SW 1271 (cell line): Measurements from ENCODE around the gene PHKA2.
"Not testable (repeated sequence)": the region's sequence is repeated elsewhere in the genome, so short reads cannot be mapped to it uniquely, and the experiment has no call there.

Source experiments
- DNase-seq, 2 experiments: peaks; one replicate each; lab custom pipeline; 2025; lab: John Stamatoyannopoulos, UW

Gene PHKA2

GRCh38 chrX:18983666-18984380, at the start of gene PHKA2:
Gene PHKA2, minus strand, starts transcription at chrX:18984114. Its CDS starts 182 bp downstream, at chrX:18983932.
- DNase-seq = peak in 1 of 2 experiments; percentile 24

- DNase-seq = no peak
Observed at GRCh38 chrX:19030805-19031204, 46.9 kb upstream of the PHKA2 start.

- no peak for DNase-seq
Observed at GRCh38 chrX:19028560-19028959, 44.6 kb upstream of the PHKA2 start.

GRCh38 chrX:19024366-19024765, 40.5 kb upstream of the PHKA2 start:
- DNase-seq = no peak

- DNase-seq = no peak
Observed at GRCh38 chrX:19019996-19020395, 36.1 kb upstream of the PHKA2 start.

GRCh38 chrX:19017271-19017670, 33.4 kb upstream of the PHKA2 start:
- no peak for DNase-seq

GRCh38 chrX:19016614-19017013, 32.7 kb upstream of the PHKA2 start:
- not testable (repeated sequence) for DNase-seq

GRCh38 chrX:19007868-19008267, 24.0 kb upstream of the PHKA2 start:
- DNase-seq = no peak

GRCh38 chrX:19007011-19007410, 23.1 kb upstream of the PHKA2 start:
- DNase-seq = no peak

GRCh38 chrX:19005909-19006308, 22.0 kb upstream of the PHKA2 start:
- no peak for DNase-seq

- DNase-seq = no peak
Observed at GRCh38 chrX:19003756-19004155, 19.8 kb upstream of the PHKA2 start.

GRCh38 chrX:18998653-18999052, 14.7 kb upstream of the PHKA2 start:
- DNase-seq = no peak

- no peak for DNase-seq
Observed at GRCh38 chrX:18997916-18998315, 14.0 kb upstream of the PHKA2 start.

- DNase-seq = no peak
Observed at GRCh38 chrX:18996536-18996935, 12.6 kb upstream of the PHKA2 start.

- no peak for DNase-seq
Observed at GRCh38 chrX:18995221-18995620, 11.3 kb upstream of the PHKA2 start.

GRCh38 chrX:18994713-18995112, 10.8 kb upstream of the PHKA2 start:
- DNase-seq = no peak

- no peak for DNase-seq
Observed at GRCh38 chrX:18992829-18993228, 8.9 kb upstream of the PHKA2 start.

- DNase-seq = no peak
Observed at GRCh38 chrX:18985186-18985435, 1.2 kb upstream of the PHKA2 start.

- peak in 1 of 2 experiments; percentile 50 for DNase-seq
Observed at GRCh38 chrX:18984381-18985185, 669 bp upstream of the PHKA2 start.

GRCh38 chrX:18981124-18981807, 2.6 kb downstream of the PHKA2 start:
- no peak for DNase-seq

GRCh38 chrX:18980262-18980661, 3.7 kb downstream of the PHKA2 start:
- not testable (repeated sequence) for DNase-seq

- no peak for DNase-seq
Observed at GRCh38 chrX:18974993-18975392, 8.9 kb downstream of the PHKA2 start.
